HG03280 (cell line): ENCODE measurements around the gene GLTP.
"Not testable (repeated sequence)": the region's sequence is repeated elsewhere in the genome, so short reads cannot be mapped to it uniquely, and the experiment has no call there.

Source experiments
- ATAC-seq: cut with Tn5 transposase; IDR thresholded peaks from one replicate; pipeline ENCODE4 v1.9.1; 2021; ENCODE audit warnings: mild to moderate bottlenecking, moderate library complexity; ENCODE audit not compliant: unreplicated experiment

Gene GLTP

GRCh38 chr12:109878247-109878625 is 2.1 kb downstream of the GLTP start:
- ATAC-seq, result no peak

DNA sequence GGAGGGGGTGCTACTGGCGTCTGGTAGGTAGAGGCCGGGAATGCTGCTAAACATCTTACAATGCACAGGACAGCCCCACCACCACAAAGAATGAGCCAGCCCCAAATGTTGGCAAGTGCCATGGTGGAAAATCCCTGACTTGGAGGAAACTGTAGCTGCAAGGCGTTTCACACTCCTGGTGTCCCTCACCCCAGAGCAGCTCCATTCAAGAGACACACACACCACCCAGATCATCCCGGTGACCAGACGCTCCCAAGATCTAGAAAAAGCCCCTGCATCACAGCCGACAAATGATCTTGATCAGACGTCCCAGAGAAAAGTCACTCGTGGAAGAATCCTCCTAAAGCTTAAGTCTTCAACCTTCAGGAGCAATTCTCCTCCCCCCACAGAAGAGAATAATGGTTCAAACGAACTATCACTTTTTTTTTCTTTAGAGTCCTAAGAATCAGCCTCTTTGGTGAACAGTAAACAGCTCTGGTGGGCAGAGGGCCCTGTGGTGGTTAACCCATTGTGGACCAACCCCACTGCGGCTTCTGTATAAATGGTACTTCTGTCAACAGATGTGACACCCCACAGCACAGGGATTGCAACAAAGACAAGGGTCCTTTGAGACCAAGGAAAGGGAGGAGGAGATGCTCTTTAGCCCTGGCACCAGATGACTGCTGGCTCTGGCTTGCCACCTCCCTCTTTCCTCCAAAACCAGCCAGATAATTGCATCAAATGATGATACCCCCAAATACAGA is 2.7 kb downstream of the GLTP start:
- ATAC-seq, result no peak

DNA sequence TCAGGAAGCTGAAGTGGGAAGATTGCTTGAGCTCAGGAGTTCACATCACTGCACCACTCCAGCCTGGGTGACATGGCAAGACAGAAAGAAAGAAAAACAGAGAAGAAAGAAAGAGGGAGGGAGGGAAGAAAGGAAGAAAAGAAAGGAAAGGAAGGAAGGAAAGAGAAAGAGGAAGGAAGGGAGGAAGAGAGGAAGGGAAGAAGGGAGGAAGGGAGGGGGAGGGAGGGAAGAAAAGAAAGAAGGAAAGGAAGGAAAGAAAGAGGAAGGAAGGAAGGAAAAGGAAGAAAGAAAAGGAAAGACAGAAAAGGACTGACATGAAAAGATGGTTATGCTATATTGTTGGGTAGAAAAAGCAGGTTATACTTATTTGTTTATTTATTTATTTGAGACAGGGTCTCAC is 3.9 kb downstream of the GLTP start:
- no peak for ATAC-seq

- no peak for ATAC-seq
These were observed 4.7 kb downstream of the GLTP start for GRCh38 chr12:109875572-109876131.

- ATAC-seq, result no peak
These were observed 6.7 kb downstream of the GLTP start for GRCh38 chr12:109873653-109874052.

DNA sequence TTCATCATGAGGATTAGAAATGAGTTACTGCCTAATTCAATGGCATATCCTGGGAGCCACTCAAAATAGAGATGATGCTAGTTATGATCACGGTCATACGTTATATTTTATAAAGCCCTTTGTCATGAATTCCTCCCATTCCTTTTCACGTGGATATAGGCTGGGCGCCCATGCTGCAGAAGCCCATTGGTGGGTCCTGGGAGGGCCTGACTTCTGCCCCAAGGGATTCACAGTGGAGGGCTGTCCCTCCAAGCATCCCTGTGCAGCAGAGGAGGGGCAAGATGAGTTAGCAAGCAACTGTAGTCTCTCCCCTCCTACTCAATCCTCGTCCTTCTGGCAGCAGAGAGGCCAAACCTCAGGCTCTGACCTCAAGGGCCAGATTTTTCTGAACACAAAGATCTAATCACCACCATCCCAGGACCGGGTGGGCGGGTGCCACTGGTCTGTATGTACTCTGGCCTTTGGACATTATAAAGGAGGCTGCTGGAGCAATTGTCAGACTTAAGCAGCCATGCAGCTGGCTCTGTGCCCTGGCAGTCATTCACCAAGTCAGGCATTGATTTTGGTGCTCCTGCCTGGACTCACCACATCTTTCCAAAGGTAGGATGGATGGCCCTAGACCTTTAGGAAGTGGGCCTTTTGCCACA is 8.6 kb downstream of the GLTP start:
- ATAC-seq, result no peak

DNA sequence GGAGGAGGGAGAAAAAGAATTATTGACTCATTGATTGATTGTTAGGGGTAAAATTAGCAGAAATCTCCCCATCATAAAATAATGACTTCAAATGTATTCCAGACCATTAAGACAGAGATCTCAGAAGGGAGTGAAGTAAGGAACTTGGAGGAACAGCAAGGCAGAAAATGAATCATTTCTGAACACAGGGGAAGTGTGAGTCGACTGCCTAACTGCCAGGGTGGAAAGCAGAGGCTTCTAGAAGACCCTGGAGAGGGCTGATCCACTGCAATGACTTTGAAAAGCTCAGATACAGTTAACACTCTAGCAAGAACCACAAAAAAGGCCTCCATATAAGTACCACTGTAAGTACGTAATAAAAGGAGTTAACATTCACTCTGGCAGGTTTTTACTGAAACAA is 9.7 kb downstream of the GLTP start:
- ATAC-seq, result no peak

- no peak for ATAC-seq
These were observed 11.9 kb downstream of the GLTP start for GRCh38 chr12:109868182-109869051.

GRCh38 chr12:109864916-109865315 is 15.4 kb downstream of the GLTP start:
- no peak for ATAC-seq

DNA sequence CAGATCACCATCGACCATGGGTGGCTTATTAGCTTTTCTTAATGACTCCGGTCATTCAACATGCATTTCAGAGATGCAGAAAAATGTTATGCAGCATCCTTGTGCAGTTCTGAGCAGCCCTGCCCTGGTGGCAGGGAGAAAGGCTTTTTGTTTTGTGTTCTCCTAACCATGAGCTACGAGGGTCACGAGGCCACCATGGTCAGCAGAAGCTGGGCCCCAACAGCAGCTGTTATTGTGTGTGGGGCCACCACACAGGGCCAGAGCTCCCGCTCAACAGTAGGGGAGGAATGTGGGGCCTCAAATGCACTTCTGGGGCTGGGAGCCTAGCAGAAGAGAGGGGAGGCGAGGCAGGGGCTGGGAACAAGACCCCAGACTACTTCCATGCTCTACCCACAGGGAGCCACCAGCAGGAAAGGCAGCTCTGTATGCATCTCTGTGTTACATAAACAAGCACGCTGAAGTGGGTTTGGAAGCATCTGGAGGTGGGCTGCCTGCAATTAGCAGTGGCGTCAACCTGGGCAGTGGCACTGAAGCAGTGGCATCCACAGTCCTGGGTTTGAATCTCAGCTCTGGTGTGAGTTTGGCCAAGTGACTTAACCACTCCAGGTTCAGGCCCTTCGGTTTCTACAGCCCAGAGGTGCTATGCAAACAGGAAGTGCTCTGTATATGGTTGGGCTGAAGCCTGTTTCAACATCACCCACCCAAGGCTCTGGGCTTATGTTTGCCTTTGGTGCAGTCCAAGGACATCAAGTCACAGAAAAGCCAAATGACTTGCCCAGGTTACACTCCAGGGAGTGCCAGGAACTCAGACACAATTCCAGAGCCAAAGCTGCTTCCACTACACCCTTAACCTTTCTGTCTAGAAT is 16.3 kb downstream of the GLTP start:
- ATAC-seq, result no peak

GRCh38 chr12:109862491-109862890 is 17.9 kb downstream of the GLTP start:
- not testable (repeated sequence) for ATAC-seq

DNA sequence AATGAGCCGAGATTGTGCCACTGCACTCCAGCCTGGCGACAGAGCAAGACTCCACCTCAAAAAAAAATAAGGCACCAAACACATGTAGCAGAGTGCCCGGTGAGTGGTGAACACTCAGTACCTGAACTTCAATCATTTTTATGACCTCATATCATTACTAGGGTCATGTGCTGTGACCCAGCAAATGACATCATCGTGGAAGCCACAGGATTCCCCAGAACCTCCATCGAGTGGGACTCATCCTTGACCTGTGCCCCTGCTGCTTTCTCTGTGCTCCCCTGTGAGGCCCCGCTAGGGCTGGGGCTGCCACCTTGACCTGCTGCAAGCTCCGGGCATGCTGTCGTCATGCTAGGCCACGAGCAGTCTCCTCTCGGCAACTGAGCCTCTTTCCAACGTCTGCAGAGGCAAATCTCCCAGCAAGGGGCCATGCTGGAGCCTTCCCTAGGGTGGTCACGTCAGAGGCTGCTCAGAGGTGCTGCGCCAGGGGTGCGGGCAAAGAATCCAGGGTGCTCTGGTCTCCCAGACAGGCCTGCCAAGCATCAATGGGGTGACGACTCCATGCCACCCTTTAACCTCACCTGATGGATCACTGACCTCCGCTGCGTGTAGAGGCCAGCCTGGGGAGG is 18.5 kb downstream of the GLTP start:
- ATAC-seq, result no peak

DNA sequence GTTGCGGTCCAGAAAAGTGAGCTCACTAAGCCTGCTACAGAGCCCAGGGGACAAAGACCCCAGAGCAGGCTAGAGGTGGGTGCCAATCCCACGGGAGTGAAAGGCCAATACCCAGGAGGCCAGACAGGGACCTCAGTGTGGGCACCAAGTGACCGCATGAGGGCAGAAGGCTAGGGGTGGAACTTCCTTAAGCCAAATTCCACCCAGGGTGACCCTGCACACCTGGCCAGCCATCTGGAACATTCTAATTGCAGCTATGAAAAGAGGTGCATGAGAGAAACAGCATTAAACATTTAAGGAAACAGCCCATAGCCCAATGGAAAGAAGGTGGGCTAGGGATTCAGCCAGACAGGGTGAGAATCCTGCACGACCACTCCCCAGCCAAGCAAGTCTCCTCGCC is 19.4 kb downstream of the GLTP start:
- ATAC-seq, result no peak

GRCh38 chr12:109858764-109859163 is 21.6 kb downstream of the GLTP start:
- no peak for ATAC-seq

DNA sequence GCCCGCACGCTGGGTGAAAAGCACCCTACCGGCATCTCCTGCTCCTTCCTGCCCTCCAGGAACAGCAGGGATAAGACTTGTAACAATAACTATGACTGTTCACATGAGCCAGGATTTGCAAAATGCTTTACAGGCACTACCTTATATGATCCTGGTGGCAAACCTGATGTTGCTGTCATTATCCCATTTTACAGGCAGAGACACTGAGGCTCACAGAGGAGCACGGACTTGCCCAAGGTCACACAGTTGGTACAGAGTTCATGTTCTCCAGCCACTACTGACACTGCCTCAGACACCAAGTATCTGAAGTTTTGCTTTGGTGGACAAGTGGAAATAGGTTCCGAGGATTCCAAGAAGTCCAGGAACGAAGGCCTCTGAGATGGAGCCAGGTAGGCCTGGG is 22.6 kb downstream of the GLTP start:
- no peak for ATAC-seq

GRCh38 chr12:109855377-109855776 is 25.0 kb downstream of the GLTP start:
- no peak for ATAC-seq

DNA sequence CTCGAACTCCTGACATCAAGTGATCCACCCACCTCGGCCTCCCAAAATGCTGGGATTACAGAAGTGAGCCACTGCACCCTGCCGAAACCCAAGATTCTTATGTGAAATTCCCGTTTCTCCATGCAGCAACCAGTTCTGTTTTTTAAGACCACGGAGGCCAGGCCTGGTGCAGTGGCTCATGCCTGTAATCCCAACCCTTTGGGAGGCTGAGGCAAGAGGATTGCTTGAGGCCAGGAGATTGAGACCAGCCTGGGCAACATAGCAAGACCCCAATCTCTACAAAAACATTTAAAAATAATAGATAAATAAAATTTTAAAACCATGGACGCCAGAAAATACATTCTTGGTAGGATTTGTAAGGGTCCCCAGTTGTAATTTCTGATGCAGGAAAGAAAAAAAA is 29.8 kb downstream of the GLTP start:
- not testable (repeated sequence) for ATAC-seq

DNA sequence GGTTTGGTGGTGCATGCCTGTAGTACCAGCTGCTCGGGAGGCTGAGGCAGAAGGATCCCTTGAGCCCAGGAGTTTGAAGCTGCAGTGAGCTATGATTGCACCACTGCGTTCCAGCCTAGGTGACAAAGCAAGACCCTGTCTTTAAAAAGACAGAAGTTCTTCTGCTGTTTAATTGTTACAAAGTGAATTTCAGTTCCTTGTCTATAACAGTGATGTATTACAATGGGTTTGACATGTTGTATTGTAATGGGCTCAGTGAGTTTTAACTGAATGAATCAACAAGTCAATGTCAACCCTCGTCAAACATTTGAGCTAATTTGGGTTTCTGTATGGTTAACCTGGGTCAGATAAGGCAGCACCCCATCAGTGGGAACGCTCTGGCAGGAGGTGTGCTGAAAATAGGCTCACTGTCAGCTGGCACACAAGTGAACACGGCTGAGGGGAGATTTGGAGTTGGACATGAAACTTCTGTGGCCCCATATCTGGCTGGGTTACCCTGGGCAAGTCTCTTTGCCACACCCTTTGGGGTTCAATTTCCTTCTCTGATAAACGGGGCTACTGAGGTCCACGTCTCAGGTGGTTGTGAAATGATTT is 33.1 kb downstream of the GLTP start:
- no peak for ATAC-seq

- ATAC-seq, result no peak
These were observed 34.5 kb downstream of the GLTP start for GRCh38 chr12:109845824-109846205.
